GM13976 (cell line): ENCODE data around the gene SAMD11.

ENCODE experiments used
- DNase-seq: peaks from one replicate; pipeline ENCODE4 v3.0.0; 2012; ENCODE audit warnings: low spot score
- in situ Hi-C: fragments of 300-500 bp; cut with MboI; formaldehyde crosslinking; loops from one replicate; pipeline ENCODE4 v1.12.0; 2022; ENCODE audit warnings: low sequenced_read_pairs, mixed read lengths, inconsistent platforms; ENCODE audit not compliant: unreplicated experiment
- TF ChIP-seq, protein P1 (sequence below): IDR thresholded peaks from 2 replicates; pipeline ENCODE4 v1.5.1; 2012; ENCODE audit warnings: borderline replicate concordance, mild to moderate bottlenecking; ENCODE audit not compliant: insufficient read depth; ENCODE audit errors: extremely low read depth, missing control alignments, control extremely low read depth

The SAMD11 gene

DNA sequence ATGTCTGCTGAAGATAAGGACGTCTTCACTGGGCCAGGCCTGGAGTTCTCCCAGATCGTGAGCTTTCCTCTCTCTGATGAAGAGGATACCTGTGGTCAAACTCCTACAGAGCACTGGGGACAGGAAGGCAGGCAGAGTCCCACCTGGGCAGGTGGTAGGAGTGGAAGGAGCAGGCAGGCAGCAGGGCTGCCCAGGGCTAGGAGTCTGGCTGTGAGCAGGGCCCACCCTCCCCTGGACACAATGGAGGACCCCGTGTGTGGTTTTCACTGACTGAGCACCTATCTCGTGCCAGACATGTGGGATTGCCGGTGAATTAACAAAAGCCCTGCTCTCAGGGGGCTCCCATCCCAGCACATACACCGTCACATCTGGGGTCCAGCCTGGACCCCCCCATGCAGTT lies 4.9 kb upstream of the SAMD11 start:
- DNase-seq: no peak
- in situ Hi-C loops: no loop called here
- TF ChIP-seq, protein P1, sequence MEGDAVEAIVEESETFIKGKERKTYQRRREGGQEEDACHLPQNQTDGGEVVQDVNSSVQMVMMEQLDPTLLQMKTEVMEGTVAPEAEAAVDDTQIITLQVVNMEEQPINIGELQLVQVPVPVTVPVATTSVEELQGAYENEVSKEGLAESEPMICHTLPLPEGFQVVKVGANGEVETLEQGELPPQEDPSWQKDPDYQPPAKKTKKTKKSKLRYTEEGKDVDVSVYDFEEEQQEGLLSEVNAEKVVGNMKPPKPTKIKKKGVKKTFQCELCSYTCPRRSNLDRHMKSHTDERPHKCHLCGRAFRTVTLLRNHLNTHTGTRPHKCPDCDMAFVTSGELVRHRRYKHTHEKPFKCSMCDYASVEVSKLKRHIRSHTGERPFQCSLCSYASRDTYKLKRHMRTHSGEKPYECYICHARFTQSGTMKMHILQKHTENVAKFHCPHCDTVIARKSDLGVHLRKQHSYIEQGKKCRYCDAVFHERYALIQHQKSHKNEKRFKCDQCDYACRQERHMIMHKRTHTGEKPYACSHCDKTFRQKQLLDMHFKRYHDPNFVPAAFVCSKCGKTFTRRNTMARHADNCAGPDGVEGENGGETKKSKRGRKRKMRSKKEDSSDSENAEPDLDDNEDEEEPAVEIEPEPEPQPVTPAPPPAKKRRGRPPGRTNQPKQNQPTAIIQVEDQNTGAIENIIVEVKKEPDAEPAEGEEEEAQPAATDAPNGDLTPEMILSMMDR: no peak

DNA sequence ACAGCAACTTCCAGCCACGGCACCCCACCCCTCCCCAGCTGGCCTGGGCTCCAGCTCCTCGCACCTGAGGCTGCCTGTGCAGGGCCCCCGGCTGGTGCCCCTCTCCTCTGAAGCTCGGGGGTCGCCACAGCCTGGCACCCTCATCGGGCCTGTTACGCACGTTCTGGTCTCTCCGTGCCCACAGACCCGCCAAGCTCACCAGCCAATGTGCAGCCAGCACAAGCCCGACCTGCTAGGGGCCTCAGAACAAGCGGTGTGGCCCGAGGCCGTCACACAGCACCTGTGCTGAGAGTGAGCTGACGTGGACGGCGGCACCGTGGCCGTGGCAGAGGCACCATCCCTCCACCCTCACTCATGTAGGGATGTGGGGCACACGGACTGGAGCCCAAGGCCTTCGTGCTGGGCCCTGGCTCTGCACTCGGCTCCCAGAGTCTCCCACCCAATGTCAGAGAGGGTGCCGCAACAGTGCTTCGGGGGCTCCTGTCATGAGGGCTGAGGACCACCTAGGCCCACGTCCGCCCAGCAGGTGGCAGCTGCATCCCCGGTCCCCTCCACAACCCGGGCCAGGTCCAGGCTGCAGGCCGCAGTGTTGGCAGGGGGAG lies 4.4 kb upstream of the SAMD11 start:
- in situ Hi-C loops: no loop called here
- no peak for DNase-seq
- TF ChIP-seq, protein P1: no peak

DNA sequence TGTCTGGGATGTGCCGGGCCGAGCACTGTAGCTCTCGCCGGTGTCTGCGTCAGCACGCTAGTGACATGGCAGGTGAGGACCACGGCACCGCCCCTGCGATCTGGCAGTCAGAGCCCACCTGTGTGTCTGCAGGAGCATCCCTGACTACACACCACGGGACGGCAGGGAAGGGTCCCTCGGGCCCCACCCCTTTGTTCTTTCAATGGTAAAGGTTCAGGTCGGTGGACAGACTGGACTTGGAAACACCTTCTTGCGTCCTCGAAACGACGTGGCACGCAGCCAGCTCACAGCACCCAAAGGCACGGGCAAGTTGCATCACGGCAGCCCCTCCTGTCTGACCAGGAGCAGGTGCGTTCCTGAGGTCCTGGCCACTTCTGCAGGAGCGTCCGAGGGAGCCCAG lies 3.7 kb upstream of the SAMD11 start:
- in situ Hi-C loops: no loop called here
- TF ChIP-seq, protein P1: no peak
- no peak for DNase-seq

DNA sequence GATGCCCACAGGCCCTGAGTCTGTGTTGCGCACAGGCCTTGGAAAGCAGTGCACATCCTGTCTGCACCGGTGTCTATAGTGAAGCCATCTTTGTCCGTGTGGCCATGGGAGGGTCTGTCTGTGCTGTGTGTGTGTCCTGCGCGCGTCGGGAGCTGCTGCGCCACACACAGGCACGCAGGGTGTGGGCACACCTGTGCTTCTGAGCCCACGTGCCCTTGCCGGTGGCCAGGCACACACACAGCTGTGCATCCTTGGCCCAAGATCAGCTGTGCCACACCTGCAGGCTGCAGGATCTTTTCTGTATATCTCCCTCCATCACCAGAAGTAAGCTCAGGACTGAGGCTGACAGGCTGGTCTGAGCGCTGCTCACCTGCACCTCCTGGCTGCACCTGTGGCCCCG lies 3.2 kb upstream of the SAMD11 start:
- TF ChIP-seq, protein P1: no peak
- in situ Hi-C loops: no loop called here
- DNase-seq: no peak

DNA sequence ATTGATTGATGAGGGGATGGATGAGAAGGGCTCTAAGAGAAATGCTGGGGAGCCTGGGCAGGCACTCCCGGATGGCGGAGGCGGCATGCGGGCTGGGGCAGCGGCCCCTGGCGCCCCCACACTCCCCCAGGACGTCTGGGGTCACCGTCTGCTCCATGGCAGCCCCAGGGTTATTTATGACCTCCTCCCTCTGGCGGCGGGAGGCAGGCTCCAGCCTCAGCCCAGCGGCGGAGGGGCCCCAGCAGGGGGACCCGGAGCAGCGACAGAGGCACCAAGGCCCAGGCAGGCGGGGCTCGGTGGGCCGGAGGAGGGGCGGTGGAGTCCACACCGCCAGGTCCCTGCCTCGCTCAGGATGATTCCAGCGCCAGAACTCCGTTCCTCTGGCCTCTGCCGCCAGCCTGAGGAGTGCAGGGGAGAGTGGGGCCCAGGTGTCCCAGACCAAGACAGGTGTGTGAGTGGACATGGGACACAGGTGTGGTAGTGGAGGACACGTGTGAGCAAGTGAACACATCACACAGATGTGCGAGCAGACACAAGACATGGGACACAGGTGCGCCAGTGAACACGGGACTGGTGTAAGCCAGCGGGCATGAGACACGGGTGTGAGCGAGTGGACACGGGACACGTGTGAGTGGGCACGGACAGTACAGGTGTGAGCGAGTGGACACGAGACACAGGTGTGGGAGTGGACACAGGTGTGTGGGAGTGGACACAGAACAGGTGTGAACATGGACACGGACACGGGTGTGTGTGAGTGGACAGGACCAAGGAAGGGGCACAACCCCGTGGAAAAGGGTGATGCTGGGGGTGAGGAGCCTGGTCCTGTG lies 2.5 kb upstream of the SAMD11 start:
- TF ChIP-seq, protein P1: no peak
- in situ Hi-C loops: no loop called here
- DNase-seq: peak; percentile 76

DNA sequence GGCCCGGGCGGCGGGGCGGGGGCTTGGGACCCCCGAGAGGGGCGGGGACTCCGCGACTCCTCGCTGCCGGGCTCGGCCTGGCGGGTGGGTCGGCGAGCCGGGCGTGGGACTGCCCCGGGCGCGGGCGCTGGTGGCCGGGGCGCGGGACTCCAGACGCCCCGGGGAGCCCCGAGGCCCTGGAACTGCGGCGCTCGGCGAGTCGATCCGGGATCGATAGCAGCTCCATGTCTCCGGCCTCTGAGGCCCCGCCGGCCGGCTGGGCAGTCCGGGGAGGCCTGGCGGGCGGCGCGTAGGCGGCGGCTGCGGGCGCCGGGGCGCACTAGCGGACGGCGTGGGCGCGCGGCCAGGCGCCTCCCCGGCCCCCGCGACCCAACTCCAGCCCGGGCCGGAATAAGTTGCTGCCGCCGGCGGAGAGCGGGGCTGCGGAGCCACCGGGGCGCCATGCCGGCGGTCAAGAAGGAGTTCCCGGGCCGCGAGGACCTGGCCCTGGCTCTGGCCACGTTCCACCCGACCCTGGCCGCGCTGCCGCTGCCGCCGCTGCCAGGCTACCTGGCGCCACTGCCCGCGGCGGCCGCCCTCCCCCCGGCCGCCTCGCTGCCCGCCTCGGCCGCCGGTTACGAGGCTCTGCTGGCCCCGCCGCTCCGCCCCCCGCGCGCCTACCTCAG lies 400 bp downstream of the SAMD11 start:
- in situ Hi-C loops: no loop called here
- DNase-seq: no peak
- TF ChIP-seq, protein P1: no peak
